ENCODE data around the gene CCDC184.

- TF ChIP-seq POLR2A (IDR thresholded peaks at IDR 0.05; ENCODE audit: low read length) (no peak), GATA1 (IDR thresholded peaks at IDR 0.05; ENCODE audit: low read depth, low read length) (no peak)
Measured at GRCh38 chr12:48198985-48199384, 15.5 kb downstream of the CCDC184 start.
